ENCODE results near the gene PRKCD.

DNA sequence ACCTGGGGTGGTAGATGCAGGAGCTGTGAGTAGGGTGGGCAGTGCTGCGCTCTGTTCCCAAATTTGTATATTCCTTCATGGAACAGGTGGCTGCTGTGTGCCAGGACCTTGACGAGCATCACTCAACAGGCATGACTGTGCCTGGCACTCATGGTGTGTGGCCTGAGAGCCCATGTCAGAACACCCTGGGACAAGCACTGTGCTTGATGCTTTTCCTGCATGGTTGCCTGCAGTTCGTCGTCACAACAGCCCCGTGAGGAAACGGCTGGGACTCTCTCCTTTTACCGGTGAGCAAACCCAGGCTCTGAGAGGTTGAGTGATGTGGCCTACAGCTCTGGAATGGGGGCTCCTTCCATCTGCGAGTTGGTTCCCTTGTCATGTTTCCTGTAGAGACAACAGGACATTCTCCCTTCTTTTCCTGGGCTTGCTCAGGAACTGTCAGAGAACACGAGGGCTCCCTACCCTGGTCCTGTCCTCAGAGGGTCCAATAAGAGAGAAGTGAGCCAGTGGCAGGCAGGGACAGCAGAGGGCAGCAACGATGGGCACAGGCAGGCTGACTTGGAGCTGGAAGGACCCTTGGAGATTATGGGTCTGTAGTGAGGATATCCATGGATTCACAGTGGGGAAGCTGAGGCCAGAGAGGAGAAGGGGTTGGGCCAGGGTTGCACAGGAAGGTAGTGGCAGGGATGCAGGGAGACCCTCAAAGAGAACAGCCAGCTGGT, 37.4 kb downstream of the PRKCD start:
- TF ChIP-seq POLR2A (IDR thresholded peaks at IDR 0.05) (no peak), POLR2AphosphoS5 (IDR thresholded peaks at IDR 0.05) (no peak), EP300 (IDR thresholded peaks at IDR 0.05) (no peak)
- TF ChIP-seq, protein P1, sequence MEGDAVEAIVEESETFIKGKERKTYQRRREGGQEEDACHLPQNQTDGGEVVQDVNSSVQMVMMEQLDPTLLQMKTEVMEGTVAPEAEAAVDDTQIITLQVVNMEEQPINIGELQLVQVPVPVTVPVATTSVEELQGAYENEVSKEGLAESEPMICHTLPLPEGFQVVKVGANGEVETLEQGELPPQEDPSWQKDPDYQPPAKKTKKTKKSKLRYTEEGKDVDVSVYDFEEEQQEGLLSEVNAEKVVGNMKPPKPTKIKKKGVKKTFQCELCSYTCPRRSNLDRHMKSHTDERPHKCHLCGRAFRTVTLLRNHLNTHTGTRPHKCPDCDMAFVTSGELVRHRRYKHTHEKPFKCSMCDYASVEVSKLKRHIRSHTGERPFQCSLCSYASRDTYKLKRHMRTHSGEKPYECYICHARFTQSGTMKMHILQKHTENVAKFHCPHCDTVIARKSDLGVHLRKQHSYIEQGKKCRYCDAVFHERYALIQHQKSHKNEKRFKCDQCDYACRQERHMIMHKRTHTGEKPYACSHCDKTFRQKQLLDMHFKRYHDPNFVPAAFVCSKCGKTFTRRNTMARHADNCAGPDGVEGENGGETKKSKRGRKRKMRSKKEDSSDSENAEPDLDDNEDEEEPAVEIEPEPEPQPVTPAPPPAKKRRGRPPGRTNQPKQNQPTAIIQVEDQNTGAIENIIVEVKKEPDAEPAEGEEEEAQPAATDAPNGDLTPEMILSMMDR (IDR thresholded peaks at IDR 0.05), result no peak
